ENCODE data around the gene RNASEH2B.

RNASEH2B gene

DNA sequence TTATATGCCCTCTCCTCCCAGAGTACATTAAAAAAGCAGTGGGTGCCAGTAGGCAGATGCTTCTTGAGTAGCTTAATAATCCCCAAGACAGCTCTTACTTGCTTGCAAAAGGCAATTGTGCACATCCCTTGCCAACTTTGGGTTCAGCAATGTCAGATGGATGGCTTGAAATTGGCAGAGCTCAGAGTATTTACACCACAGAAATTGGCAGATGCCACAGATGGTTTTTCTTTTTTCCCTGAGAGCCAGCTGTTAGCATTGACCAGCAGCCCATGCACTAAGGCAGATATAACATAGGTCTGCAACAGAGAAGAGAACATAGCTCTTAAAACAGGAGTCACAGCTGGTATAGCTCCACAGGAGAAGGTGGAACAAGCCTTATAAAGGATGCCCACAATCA lies 18.4 kb upstream of the RNASEH2B start:
- H3K27ac ChIP-seq = no peak overlapping the region

DNA sequence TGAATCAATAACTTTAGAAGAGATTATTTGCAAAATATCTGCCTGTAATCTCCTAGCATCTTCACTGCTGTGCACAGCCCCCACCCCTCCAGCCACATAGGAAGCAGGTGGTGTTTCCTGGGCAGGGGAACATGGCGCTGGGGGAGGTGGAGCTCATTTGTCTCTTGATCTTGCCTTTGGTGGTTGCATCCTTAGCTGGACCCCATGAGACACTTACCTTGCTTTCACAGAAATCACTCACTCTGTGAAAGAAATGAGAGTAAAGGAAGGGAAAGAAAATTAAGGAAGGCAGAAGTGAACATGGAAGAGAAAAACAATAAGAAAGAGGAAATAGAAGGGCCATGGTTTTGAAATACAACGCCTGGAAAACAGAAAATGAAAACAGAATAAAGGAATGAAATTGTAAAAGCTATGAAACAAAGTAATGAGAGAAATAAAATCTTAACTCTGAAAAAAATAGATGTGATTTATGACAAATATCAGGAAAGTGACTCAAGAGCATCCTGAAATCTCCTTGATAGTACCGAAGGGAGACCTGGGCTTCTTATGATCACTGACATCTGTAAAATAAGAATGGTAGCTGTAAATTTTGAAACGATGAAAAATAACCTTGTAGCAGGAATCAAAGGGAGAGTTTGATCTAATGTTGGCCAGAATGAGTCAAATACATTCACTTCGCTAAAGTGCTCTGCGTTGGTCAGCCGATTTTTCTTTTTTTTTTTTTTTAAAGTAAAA lies 17.2 kb upstream of the RNASEH2B start:
- TF ChIP-seq, protein P1, sequence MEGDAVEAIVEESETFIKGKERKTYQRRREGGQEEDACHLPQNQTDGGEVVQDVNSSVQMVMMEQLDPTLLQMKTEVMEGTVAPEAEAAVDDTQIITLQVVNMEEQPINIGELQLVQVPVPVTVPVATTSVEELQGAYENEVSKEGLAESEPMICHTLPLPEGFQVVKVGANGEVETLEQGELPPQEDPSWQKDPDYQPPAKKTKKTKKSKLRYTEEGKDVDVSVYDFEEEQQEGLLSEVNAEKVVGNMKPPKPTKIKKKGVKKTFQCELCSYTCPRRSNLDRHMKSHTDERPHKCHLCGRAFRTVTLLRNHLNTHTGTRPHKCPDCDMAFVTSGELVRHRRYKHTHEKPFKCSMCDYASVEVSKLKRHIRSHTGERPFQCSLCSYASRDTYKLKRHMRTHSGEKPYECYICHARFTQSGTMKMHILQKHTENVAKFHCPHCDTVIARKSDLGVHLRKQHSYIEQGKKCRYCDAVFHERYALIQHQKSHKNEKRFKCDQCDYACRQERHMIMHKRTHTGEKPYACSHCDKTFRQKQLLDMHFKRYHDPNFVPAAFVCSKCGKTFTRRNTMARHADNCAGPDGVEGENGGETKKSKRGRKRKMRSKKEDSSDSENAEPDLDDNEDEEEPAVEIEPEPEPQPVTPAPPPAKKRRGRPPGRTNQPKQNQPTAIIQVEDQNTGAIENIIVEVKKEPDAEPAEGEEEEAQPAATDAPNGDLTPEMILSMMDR (IDR thresholded peaks at IDR 0.05) = no peak
- H3K27ac ChIP-seq = no peak overlapping the region

More for the DNA sequence above, 18.4 kb upstream of the RNASEH2B start:
- TF ChIP-seq, protein P1 (IDR thresholded peaks at IDR 0.05) = no peak
- TF ChIP-seq ZFX (IDR thresholded peaks at IDR 0.05; ENCODE audit: borderline replicate concordance) = no peak

DNA sequence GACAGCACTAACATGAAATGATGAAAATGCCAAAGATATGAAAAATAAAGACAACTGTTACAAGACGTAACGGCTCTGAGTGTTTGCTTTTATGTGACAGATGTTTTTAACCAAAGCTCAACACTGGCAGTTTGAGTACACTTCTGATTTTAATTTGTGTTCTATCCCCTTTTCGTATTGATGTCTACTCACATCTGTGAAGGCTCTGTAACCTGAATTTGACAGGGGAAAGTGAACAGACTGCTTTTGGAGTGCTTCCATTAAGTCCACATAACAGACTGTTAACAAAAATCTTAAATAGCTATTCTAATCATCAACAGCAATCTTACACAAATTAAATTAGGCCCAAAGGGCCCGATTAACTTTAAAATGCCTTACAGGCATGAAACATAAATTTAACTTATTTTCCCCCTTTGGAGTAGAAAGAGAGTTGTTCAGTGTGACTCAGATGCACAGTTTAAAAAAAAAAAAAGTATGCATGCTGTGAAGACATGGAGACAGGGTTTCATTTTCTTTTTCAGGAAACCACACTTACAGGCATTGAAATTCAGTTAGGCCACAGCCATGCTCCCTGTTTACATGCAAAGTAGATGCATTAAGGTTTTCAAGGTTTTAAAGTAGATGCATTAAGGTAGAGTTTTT lies 16.3 kb upstream of the RNASEH2B start:
- no peak overlapping the region for H3K27ac ChIP-seq
- TF ChIP-seq, protein P1 (IDR thresholded peaks at IDR 0.05) = no peak
- no peak for TF ChIP-seq ZFX (IDR thresholded peaks at IDR 0.05; ENCODE audit: borderline replicate concordance)

DNA sequence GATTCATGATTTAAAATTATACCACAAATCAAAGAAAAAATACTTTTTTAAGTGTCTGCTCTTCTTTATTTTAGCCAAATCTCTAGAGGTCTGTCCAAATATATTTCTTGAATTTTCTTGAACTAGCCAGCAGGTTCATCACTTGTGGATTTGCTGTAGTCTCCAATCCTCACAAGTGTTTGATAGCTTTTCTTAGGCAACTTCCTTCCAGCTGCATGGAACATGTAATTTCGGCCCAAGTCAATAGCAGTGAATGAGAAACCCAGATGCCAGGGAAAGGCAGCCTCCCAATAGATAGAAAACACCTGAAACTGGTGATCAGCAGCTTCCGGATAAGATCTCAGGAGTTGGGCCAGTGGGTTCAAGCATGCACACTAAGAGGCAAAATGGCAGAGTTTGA lies 15.6 kb upstream of the RNASEH2B start:
- H3K27ac ChIP-seq = no peak overlapping the region
- no peak for TF ChIP-seq ZFX (IDR thresholded peaks at IDR 0.05; ENCODE audit: borderline replicate concordance)
- TF ChIP-seq, protein P1 (IDR thresholded peaks at IDR 0.05) = no peak

DNA sequence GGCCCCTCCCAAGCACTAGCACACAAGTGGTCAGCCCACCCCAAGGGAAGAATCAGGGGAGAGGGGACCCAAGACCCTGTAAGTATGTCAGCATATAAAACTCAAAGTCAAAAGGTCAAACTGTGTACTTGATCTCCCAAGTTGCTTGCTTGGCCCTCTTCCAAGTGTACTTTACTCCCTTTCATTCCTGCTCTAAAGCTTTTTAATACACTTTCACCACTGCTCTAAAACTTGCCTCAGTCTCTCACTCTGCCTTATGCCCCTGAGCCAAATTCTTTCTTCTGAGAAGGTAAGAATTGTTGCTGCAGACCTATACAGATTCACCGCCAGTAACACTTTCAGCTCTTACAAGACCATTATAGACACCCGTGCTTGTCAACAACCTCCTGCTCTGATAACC lies 15.1 kb upstream of the RNASEH2B start:
- H3K27ac ChIP-seq = no peak overlapping the region
- no peak for TF ChIP-seq ZFX (IDR thresholded peaks at IDR 0.05; ENCODE audit: borderline replicate concordance)
- TF ChIP-seq, protein P1 (IDR thresholded peaks at IDR 0.05) = no peak

DNA sequence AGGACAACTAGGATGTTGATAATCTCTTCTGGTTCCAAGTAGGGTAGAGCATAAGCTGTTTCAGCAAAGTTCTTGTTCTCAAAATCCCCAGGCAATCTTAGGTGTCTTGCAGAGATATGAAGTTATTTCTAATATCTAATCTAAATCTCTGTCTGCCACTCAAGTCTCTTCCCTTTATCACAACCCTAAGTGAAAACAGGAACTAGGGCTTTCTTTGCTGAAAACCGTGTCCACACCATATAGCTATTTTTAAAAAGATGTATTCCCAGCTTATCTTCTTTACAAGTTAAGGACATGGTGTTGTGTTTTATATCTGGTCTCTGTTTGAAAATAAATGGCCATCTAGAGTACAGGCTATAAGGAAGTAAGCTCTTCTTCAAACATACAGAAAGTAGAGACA lies 11.3 kb upstream of the RNASEH2B start:
- TF ChIP-seq, protein P1 (IDR thresholded peaks at IDR 0.05) = no peak
- TF ChIP-seq ZFX (IDR thresholded peaks at IDR 0.05; ENCODE audit: borderline replicate concordance) = no peak
- no peak overlapping the region for H3K27ac ChIP-seq

DNA sequence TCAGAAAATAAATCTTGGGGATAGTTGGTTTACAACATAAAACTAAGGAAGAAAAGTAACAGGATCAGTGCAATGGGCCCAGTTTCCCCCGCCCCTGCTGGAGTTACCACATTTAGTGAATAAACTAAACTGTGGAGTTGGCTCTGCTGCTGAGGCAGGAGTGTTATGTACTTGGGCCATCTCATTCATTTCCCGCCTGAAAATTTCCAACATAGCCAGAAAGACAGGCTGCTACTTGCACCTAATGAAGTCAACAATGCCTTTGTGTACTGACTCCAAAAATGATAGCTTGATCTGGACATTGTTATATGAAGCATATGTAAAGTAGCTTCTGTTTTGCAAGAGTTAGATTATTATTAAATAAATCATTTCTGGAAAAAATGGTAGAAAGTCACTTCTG lies 7.9 kb upstream of the RNASEH2B start:
- no peak overlapping the region for H3K27ac ChIP-seq
- TF ChIP-seq, protein P1 (IDR thresholded peaks at IDR 0.05) = no peak
- no peak for TF ChIP-seq ZFX (IDR thresholded peaks at IDR 0.05; ENCODE audit: borderline replicate concordance)
